ENCODE results near the gene ACADM. TPM values are rescaled to one million over a fixed set of nuclear protein-coding genes. Genes with fewer than 3 reads are reported as not detected.
"Not testable (repeated sequence)": the region's sequence is repeated elsewhere in the genome, so short reads cannot be mapped to it uniquely, and the experiment has no call there.

ACADM gene
- total RNA-seq, 1 experiment from 2014 or later, result 20.6 TPM

DNA sequence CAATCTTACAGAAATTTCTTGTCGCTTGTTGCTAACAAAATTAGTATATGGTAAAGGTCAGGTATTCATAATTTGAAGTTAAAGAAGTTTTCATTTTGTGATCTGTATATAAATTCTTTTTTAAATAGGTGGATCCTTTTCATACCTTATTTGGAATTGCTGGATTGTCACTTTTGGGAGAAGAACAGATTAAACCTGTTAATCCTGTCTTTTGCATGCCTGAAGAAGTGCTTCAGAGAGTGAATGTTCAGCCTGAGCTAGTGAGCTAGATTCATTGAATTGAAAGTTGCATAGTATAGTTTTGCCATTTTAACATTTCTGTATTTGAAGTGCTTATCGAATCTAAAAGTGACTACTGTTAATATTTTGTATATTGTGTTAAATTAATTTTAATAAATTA is 69.9 kb downstream of the ACADM start:
- no peak for DNase-seq (ENCODE audit: low spot score)

DNA sequence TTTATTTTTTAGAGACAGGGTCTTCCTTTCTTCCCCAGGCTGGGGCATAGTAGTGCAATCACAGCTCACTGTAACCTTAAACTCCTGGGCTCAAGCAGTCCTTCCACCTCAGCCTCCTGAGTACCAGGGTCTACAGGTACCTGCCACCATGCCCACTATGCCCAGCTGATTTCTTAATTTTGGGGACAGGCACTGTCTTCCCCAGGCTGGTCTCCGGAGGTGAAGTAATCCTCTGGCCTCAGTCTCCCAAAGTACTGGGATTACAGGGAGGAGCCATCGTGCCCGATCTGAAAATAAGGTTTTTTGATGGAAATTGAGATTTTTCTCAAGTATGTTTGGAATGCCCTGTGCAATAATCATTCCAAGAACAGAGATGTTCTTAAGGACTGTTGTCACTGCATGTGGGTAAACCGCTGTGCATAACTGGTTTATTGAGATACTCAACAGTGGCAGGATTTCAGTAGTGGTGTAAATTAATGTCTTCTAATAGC is 71.2 kb downstream of the ACADM start:
- DNase-seq (ENCODE audit: low spot score), result no peak

GRCh38 chr1:75796376-75797272 is 72.1 kb downstream of the ACADM start, which contains the start of gene MSH4:
Gene MSH4, plus strand, starts transcription at chr1:75796882. Its CDS starts 104 bp downstream, at chr1:75796986.
- no peak for DNase-seq (ENCODE audit: low spot score)

DNA sequence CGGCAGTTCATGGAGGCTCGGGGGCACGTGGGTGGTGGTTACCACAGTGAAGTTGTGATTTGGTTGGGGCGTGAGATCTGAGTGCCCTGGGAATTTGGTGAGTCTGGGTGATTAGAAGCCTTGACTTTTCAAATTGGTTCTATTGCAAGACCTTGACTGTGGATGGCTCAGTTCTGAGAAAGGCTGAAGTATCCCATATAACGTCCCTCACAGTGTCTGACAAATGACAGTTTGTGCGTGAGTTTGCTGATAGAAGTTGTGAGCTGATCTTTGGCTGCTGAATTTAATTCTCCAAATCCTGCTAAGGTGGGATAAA is 72.7 kb downstream of the ACADM start:
- no peak for DNase-seq (ENCODE audit: low spot score)

DNA sequence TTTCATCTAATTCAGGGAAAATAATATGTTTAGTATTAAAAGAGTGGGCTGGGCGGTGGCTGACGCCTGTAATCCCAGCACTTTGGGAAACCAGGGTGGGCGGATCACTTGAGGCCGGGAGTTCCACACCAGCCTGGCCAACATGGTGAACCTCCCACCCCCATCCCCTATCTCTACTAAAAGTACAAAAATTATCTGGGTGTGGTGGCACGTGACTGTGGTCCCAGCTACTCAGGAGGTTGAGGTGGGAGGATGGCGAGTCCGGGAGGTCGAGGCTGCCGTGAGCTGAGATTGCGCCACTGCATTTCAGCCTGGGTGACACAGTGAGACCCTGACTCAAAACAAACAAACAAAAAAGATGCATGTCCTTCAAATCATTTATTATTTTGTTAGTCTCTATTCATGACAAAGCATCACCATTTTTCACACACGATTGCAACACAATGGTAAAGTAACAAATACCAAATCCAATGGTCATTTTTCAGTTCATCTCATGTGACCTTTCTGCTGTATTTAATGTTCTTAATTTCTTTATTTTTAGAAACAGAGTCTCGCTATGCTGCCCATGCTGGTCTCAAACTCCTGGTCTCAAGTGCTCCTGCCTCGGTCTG is 73.2 kb downstream of the ACADM start:
- no peak for DNase-seq (ENCODE audit: low spot score)

DNA sequence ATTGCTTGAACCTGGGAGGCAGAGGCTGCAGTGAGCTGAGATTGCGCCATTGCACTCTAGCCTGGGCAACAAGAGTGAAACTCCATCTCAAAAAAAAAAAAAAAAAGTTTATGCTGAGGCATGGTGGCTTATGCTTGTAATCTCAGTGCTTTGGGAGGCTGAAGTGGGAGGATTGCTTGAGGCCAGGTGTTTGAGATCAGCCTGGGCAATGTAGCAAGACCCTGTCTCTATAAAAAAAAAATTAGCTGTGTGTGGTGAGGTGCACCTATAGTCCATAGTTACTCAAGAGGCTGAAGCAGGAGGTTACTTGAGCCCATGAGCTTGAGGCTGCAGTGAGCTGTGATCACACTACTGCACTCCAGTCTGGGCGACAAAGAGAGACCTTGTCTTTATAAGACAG is 77.0 kb downstream of the ACADM start:
- DNase-seq (ENCODE audit: low spot score), result not testable (repeated sequence)

DNA sequence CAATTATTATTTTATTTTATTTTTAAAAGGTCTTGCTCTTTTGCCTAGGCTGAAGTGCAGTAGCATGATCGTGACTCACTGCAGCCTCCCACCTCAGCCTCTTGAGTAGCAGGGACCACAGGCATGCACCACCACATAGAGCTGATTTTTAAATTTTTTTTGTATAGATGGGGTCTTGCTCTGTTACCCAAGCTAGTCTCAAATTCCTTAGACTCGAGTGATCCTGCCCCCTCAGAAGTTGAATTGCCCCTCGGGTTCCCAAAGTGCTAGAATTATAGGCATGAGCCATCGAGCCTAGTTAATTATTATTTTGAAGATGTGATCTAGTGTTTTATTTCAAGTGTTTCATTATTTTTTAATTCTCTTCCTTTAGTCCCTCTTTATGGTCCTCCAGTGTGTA is 84.4 kb downstream of the ACADM start:
- DNase-seq (ENCODE audit: low spot score), result no peak

DNA sequence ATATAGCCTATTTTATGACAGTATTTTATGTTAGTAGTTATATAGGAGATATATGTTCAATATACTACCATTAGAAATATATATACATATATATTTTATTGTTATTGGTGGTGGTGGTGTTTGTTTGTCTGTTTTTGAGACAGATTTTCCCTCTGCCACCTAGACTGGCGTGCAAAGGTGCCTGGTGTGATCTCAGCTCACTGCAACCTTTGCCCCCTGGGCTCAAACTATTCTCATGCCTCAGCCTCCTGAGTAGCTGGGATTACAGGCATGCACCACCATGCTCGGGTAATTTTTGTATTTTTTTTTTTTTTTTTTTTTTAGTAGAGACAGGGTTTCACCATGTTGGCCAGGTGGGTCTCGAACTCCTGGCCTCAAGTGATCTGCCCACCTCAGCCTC is 85.6 kb downstream of the ACADM start:
- not testable (repeated sequence) for DNase-seq (ENCODE audit: low spot score)

DNA sequence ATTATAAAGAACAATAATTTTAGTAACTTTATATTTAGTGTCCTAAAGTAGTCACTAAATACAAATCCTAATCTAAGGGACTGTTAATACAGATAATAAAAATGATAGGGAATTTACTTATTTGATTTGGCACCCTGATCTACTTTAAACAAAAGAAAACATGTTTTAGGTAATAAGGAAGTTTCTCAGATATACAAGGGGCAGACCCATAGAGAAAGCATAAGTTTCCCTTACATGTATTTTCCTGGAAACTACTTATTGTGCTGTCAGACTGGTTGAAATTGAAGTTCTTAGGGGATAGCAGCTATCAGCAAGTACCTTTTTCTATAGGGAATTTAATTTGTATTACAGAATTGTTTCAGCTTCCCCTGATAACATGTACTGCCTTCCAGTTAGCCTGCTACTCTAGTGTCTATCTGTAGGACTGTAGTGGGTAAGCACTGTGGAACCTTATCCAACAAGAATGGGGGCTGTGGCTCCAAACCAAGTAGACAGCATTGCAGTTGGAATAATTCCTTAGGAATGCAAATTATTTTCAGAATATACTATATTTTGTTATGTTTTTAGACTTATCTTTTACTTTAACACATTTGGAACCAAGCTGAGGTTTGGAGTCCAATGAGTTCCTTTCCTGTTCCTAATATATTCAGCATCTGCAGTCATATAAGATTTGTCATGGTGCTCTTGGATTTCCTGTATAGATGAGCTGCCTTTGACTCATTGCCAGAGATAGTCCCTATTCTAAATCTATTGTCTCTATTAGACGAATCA is 86.9 kb downstream of the ACADM start:
- DNase-seq (ENCODE audit: low spot score), result no peak

GRCh38 chr1:75812065-75812464 is 87.6 kb downstream of the ACADM start:
- no peak for DNase-seq (ENCODE audit: low spot score)

Small RNA genes lying within 50 kb of the gene (small RNA-seq; reads per million reads assigned to genes)
- gene SNORD45A (not detected), gene SNORD45B (not detected), gene SNORD45C (not detected)

Other genes with a start within 250 kb of the ACADM start
- gene SLC44A5, start 113.6 kb upstream of the ACADM start, total RNA-seq (2014; rRNA removed; shearing (Covaris generic)), result 2.8 and 3.3 TPM in 2 replicates
- gene RABGGTB, start 61.5 kb downstream of the ACADM start, total RNA-seq (2014; rRNA removed; shearing (Covaris generic)), result 63.6 and 69.1 TPM in 2 replicates
- gene MSH4, start 72.2 kb downstream of the ACADM start, total RNA-seq (2014; rRNA removed; shearing (Covaris generic)), result 0.05 and 0.16 TPM in 2 replicates
- not detected in 2 replicates for gene ASB17, start 207.7 kb downstream of the ACADM start, total RNA-seq (2014; rRNA removed; shearing (Covaris generic))

Data from HT-29 (cell line).